Measurements from ENCODE around the gene CHTOP.

DNA sequence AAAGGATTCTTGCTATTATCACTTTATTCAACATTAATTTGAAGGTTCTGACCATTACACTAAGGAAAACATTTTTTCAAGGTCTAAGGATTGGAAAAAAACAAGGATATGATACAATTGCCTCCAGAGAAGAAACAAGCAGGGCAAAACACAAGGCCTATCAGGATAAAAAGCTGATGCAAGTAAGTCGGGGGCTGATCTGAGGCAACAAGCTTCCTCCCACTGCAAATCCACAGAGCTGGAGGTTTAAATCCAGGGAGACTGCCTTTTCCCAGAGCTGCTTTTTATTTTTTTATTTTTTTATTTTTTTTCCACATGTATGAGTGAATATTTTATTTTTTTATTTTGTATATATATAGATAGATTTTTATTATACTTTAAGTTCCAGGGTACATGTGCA lies 48.9 kb upstream of the CHTOP start:
- TF ChIP-seq, protein P1, sequence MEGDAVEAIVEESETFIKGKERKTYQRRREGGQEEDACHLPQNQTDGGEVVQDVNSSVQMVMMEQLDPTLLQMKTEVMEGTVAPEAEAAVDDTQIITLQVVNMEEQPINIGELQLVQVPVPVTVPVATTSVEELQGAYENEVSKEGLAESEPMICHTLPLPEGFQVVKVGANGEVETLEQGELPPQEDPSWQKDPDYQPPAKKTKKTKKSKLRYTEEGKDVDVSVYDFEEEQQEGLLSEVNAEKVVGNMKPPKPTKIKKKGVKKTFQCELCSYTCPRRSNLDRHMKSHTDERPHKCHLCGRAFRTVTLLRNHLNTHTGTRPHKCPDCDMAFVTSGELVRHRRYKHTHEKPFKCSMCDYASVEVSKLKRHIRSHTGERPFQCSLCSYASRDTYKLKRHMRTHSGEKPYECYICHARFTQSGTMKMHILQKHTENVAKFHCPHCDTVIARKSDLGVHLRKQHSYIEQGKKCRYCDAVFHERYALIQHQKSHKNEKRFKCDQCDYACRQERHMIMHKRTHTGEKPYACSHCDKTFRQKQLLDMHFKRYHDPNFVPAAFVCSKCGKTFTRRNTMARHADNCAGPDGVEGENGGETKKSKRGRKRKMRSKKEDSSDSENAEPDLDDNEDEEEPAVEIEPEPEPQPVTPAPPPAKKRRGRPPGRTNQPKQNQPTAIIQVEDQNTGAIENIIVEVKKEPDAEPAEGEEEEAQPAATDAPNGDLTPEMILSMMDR (IDR thresholded peaks at IDR 0.05): no peak
- TF ChIP-seq ZFX (IDR thresholded peaks at IDR 0.05; ENCODE audit: borderline replicate concordance): no peak

Measured in 22Rv1 (cell line).